A549 (cell line): Measurements from ENCODE around the gene JMJD8. TPM values are rescaled to one million over a fixed set of nuclear protein-coding genes. Genes with fewer than 3 reads are reported as not detected.

Experiments
- ATAC-seq, 2 experiments: fragments of 200-7000 bp in 1 of 2; fragments of >200 bp in 1 of 2; cut with Nextera tagmentation in 1 of 2; cut with Tn5 transposase in 1 of 2; 3 replicates each; pipeline versions ENCODE4 v1.8.0 to v1.9.1; 2018 to 2020; ENCODE audit warnings: mild to moderate bottlenecking in 1 of 2, moderate library complexity in 1 of 2
- CTCF ChIA-PET: fragments of 300-600 bp; sonication (Branson Sonifier 250); formaldehyde crosslinking; extraction: SDS; loops from one replicate; lab custom pipeline; 2021; ENCODE audit warnings: antibody characterized with exemption, inconsistent platforms; lab: Yijun Ruan, JAX
- POLR2A ChIA-PET: fragments of 350-600 bp; formaldehyde crosslinking; extraction: SDS; loops from one replicate; lab custom pipeline; 2021; ENCODE audit warnings: antibody characterized with exemption, inconsistent platforms; lab: Yijun Ruan, JAX
- DNase-seq, 2 experiments: peaks; one replicate each; pipeline versions ENCODE4 v3.0.0 to v3.0.0-alpha.2; 2011 to 2016; ENCODE audit warnings: low read depth in 1 of 2, low spot score in 1 of 2
- FAIRE-seq: peaks from 2 replicates; lab custom pipeline; 2011; peaks lifted over from hg19 to GRCh38; lab: Jason Lieb, UNC
- H3K27ac ChIP-seq, 2 experiments: fragments of >200 bp; sonication (Bioruptor Twin); formaldehyde crosslinking; 3 replicates each; pipeline ENCODE4 v1.5.1; 2016 to 2017
- H3K4me1 ChIP-seq: fragments of >200 bp; sonication (Bioruptor Twin); formaldehyde crosslinking; 3 replicates; pipeline ENCODE4 v1.6.1; 2016
- H3K4me2 ChIP-seq: fragments of >200 bp; sonication (Bioruptor Twin); formaldehyde crosslinking; 3 replicates; pipeline ENCODE4 v1.6.1; 2016
- H3K4me3 ChIP-seq: fragments of >200 bp; sonication (Bioruptor Twin); formaldehyde crosslinking; 3 replicates; pipeline ENCODE4 v1.5.1; 2016
- H3K9me3 ChIP-seq: fragments of >200 bp; sonication (Bioruptor Twin); formaldehyde crosslinking; 3 replicates; pipeline ENCODE4 v1.6.1; 2016
- BHLHE40 ChIP-seq: IDR thresholded peaks from 2 replicates; pipeline ENCODE4 v1.6.1; 2012; ENCODE audit warnings: low read depth, low read length, inconsistent platforms
- CBX8 ChIP-seq: fragments of 200-600 bp; sonication (generic); IDR thresholded peaks from 2 replicates; pipeline ENCODE4 v1.6.1; 2016
- CHD4 ChIP-seq: fragments of 200-600 bp; sonication (generic); IDR thresholded peaks from 2 replicates; pipeline ENCODE4 v1.6.1; 2016; ENCODE audit warnings: antibody characterized with exemption, mild to moderate bottlenecking, borderline replicate concordance
- EHF ChIP-seq: fragments of 250-450 bp; sonication (Bioruptor Pico); IDR thresholded peaks from 2 replicates; pipeline ENCODE4 v1.5.0; 2020; ENCODE audit warnings: mild to moderate bottlenecking
- EHMT2 ChIP-seq: fragments of 200-600 bp; sonication (generic); IDR thresholded peaks from 2 replicates; pipeline ENCODE4 v1.6.1; 2016; ENCODE audit warnings: antibody characterized with exemption, low read depth, mild to moderate bottlenecking, moderate library complexity
- ELK1 ChIP-seq: fragments of 150-350 bp; IDR thresholded peaks from 2 replicates; pipeline ENCODE4 v1.6.1; 2014; ENCODE audit warnings: low read depth, mild to moderate bottlenecking, low read length
- ESRRA ChIP-seq: fragments of 150-350 bp; IDR thresholded peaks from 2 replicates; pipeline ENCODE4 v1.6.1; 2014; ENCODE audit warnings: mild to moderate bottlenecking, low read length, borderline replicate concordance
- HOXB13 ChIP-seq: fragments of 250-450 bp; sonication (Bioruptor Pico); IDR thresholded peaks from 2 replicates; pipeline ENCODE4 v1.5.0; 2020; ENCODE audit warnings: low read depth, mild to moderate bottlenecking, moderate library complexity
- JUNB ChIP-seq: fragments of >200 bp; sonication (Bioruptor Twin); formaldehyde crosslinking; IDR thresholded peaks from 2 replicates; pipeline ENCODE4 v1.6.1; 2016
- MYC ChIP-seq: IDR thresholded peaks from 2 replicates; pipeline ENCODE4 v1.6.1; 2012; ENCODE audit warnings: mild to moderate bottlenecking, inconsistent platforms, low read length, improper control_type of control experiment, borderline replicate concordance
- NFE2L2 ChIP-seq: fragments of 150-350 bp; conservative IDR thresholded peaks from 2 replicates; pipeline ENCODE4 v1.6.1; 2014; ENCODE audit warnings: low read length
- NPAS2 ChIP-seq: fragments of 250-450 bp; sonication (Bioruptor Pico); IDR thresholded peaks from 2 replicates; pipeline ENCODE4 v1.8.0; 2022; ENCODE audit warnings: mild to moderate bottlenecking, moderate library complexity, borderline replicate concordance
- NR3C1 ChIP-seq: fragments of >200 bp; sonication (Bioruptor Twin); formaldehyde crosslinking; IDR thresholded peaks from 3 replicates; pipeline ENCODE4 v1.6.1; 2017
- PBX3 ChIP-seq: IDR thresholded peaks from 2 replicates; pipeline ENCODE4 v1.6.1; 2012
- PHF8 ChIP-seq: fragments of 200-600 bp; sonication (generic); IDR thresholded peaks from 2 replicates; pipeline ENCODE4 v1.6.1; 2016; ENCODE audit warnings: low read depth, mild to moderate bottlenecking, antibody characterized with exemption, moderate library complexity, borderline replicate concordance
- RARB ChIP-seq: fragments of 250-450 bp; sonication (Bioruptor Pico); IDR thresholded peaks from 2 replicates; pipeline ENCODE4 v1.8.0; 2021; ENCODE audit warnings: mild to moderate bottlenecking, moderate library complexity
- SREBF2 ChIP-seq: fragments of 450-650 bp; IDR thresholded peaks from 2 replicates; pipeline ENCODE4 v1.6.1; 2014; ENCODE audit warnings: mild to moderate bottlenecking, moderate library complexity
- TFCP2L1 ChIP-seq: fragments of 250-450 bp; sonication (Bioruptor Pico); IDR thresholded peaks from 2 replicates; pipeline ENCODE4 v1.5.0; 2021; ENCODE audit warnings: mild to moderate bottlenecking
- USF2 ChIP-seq: fragments of 450-650 bp; IDR thresholded peaks from 2 replicates; pipeline ENCODE4 v1.6.1; 2014; ENCODE audit warnings: antibody characterized with exemption
- WGBS: methylation state at CpG from one replicate; pipeline ENCODE4 v1.1.6; 2017; ENCODE audit errors: missing lambda C conversion rate; 5-methylcytosine and 5-hydroxymethylcytosine counted together
- polyA plus RNA-seq, 4 experiments: library from polyadenylated mRNA; depleted of rRNA in 3 of 4; stranded (reverse); fragments of >200 nt; fragmentation: RNase III in 1 of 4; extraction: RNeasy Plus Mini Kit Qiagen cat#74134 plus additional on column Dnase treatment in 1 of 4; gene quantifications; 2 replicates in 3 of 4; 3 replicates in 1 of 4; pipeline ENCODE4 v1.2.3, GENCODE V29; 2011 to 2017
- TF ChIP-seq, protein P1 (sequence below): fragments of >200 bp; sonication (Bioruptor Twin); formaldehyde crosslinking; IDR thresholded peaks from 3 replicates; pipeline ENCODE4 v1.5.1; 2016
- TF ChIP-seq, protein P2 (sequence below): IDR thresholded peaks from 2 replicates; pipeline ENCODE4 v1.6.1; 2012

The JMJD8 gene
- polyA plus RNA-seq, 2 of the 4 experiments (the other 2 are of a cell fraction), result 37.5 to 72.6 TPM

- TF ChIP-seq SREBF2 (no peak), ELK1 (no peak), PHF8 (no peak), TFCP2L1 (CRISPR knock-in tag) (no peak), CHD4 (no peak), CBX8 (no peak)
Observed at GRCh38 chr16:694863-695354, 10.8 kb upstream of the JMJD8 start (continued).

GRCh38 chr16:694187-694862 is 10.2 kb upstream of the JMJD8 start:
- TF ChIP-seq NPAS2 (CRISPR knock-in tag) (no peak), EHMT2 (no peak), NR3C1 (no peak), RARB (no peak), BHLHE40 (no peak), CBX8 (no peak), PBX3 (no peak)
- TF ChIP-seq, protein P1, sequence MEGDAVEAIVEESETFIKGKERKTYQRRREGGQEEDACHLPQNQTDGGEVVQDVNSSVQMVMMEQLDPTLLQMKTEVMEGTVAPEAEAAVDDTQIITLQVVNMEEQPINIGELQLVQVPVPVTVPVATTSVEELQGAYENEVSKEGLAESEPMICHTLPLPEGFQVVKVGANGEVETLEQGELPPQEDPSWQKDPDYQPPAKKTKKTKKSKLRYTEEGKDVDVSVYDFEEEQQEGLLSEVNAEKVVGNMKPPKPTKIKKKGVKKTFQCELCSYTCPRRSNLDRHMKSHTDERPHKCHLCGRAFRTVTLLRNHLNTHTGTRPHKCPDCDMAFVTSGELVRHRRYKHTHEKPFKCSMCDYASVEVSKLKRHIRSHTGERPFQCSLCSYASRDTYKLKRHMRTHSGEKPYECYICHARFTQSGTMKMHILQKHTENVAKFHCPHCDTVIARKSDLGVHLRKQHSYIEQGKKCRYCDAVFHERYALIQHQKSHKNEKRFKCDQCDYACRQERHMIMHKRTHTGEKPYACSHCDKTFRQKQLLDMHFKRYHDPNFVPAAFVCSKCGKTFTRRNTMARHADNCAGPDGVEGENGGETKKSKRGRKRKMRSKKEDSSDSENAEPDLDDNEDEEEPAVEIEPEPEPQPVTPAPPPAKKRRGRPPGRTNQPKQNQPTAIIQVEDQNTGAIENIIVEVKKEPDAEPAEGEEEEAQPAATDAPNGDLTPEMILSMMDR, result no peak
- Histone ChIP-seq H3K9me3 (no peaks in the 10 kb centered on the region), H3K27ac (peak overlapping the region in 1 of 2 experiments; percentile 76; a peak in 3 of 6 replicates), H3K4me2 (peak overlapping the region; percentile 91), H3K4me3 (peak overlapping the region; percentile 37), H3K4me1 (peaks cover 22% of the 10 kb centered on the region; the same call in 2 of the 3 replicates)
- ChIA-PET CTCF (interaction anchor here (1.0 to 2.1 kb wide), 4 partner anchors 13 to 91 kb away, joined by 4 to 5 read pairs (median 4); no protein-coding TSS in a partner anchor), POLR2A (no interaction called here)
- WGBS, result 22% methylated on average over 20 of the region's 64 CpGs
- DNase-seq (no peak), FAIRE-seq (no peak), ATAC-seq (no peak)

- DNase-seq, result no peak
- no peaks in the 10 kb centered on the region for H3K9me3 ChIP-seq
- FAIRE-seq, result no peak
Observed at GRCh38 chr16:693766-694165, 9.6 kb upstream of the JMJD8 start.

More at GRCh38 chr16:693766-694165, 9.6 kb upstream of the JMJD8 start:
- Histone ChIP-seq H3K4me3 (no peak overlapping the region), H3K27ac (no peak overlapping the region), H3K4me1 (peaks cover 25% of the 10 kb centered on the region; the same call in 2 of the 3 replicates), H3K4me2 (peak overlapping the region; percentile 91)
- 88% methylated on average over 17 of the region's 37 CpGs for WGBS
- no peak for ATAC-seq
- POLR2A ChIA-PET, result no interaction called here
- CTCF ChIA-PET, result interaction anchor here (1.8 to 2.3 kb wide), 3 partner anchors 17 to 22 kb away, joined by 5 to 13 read pairs (median 5); no protein-coding TSS in a partner anchor
- TF ChIP-seq BHLHE40 (no peak), NPAS2 (CRISPR knock-in tag) (no peak), USF2 (no peak), CHD4 (no peak), ESRRA (no peak), EHF (CRISPR knock-in tag) (no peak), JUNB (no peak), MYC (no peak), NFE2L2 (no peak), HOXB13 (CRISPR knock-in tag) (no peak)
- TF ChIP-seq, protein P2, sequence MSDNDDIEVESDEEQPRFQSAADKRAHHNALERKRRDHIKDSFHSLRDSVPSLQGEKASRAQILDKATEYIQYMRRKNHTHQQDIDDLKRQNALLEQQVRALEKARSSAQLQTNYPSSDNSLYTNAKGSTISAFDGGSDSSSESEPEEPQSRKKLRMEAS, result no peak
